ENCODE results near the gene TPCN1. TPM values are rescaled to one million over a fixed set of nuclear protein-coding genes. Genes with fewer than 3 reads are reported as not detected.

Gene TPCN1
- total RNA-seq, 4 donors from 2014 or later: 66.7 to 199 (median 112) TPM

DNA sequence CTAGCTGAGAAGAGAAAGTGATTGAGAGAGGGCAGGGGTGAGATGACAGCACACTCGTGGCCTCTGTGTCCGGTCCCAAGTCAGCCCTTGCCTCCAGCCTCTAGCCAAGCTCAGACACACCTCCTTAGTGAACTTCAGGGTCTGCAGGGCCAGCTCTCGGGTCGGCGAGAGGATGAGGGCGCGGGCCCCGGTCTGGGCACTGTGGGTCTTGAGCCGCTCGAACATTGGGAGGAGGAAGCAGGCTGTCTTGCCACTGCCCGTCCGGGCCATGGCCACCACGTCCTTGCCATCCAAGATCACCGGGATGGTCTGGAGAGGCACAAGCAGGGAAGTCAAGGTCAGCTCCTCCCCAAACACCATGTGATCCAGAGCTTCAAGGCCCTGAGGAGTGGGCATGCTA, 42.2 kb upstream of the TPCN1 start:
- no peak for DNase-seq
- Histone ChIP-seq H3K4me1 (peaks cover 0 to 5% (median 3%) of the 10 kb centered on the region in 4 donors), H3K4me3 (no peak overlapping the region), H3K27me3 (no peaks in the 10 kb centered on the region), H3K36me3 (peaks cover 0 to 72% (median 0%) of the 10 kb centered on the region in 3 donors), H3K9me3 (no peaks in the 10 kb centered on the region), H3K27ac (no peak overlapping the region)
- TF ChIP-seq, protein P1, sequence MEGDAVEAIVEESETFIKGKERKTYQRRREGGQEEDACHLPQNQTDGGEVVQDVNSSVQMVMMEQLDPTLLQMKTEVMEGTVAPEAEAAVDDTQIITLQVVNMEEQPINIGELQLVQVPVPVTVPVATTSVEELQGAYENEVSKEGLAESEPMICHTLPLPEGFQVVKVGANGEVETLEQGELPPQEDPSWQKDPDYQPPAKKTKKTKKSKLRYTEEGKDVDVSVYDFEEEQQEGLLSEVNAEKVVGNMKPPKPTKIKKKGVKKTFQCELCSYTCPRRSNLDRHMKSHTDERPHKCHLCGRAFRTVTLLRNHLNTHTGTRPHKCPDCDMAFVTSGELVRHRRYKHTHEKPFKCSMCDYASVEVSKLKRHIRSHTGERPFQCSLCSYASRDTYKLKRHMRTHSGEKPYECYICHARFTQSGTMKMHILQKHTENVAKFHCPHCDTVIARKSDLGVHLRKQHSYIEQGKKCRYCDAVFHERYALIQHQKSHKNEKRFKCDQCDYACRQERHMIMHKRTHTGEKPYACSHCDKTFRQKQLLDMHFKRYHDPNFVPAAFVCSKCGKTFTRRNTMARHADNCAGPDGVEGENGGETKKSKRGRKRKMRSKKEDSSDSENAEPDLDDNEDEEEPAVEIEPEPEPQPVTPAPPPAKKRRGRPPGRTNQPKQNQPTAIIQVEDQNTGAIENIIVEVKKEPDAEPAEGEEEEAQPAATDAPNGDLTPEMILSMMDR (IDR thresholded peaks at IDR 0.05): no peak
- no peak for TF ChIP-seq POLR2A (IDR thresholded peaks at IDR 0.05)

DNA sequence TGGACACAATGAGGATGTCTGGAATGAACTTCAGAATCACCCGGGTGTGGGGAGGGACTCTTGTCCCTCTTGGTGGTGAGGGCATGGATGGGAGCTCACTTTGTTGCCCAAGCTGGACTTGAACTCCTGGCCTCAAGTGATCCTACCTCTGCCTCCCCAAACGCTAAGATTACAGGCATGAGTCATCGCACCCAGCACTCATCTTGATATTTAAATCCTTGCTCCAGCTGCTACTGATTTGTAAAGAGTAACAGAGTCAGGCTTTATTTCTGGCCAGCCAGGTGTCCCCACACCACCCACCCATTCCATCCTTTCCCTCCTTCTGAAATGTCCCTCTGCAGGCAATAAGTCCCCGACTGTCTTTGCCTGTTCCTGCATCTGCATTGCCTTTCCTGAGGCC, 40.9 kb upstream of the TPCN1 start:
- peaks cover 0 to 59% (median 0%) of the 10 kb centered on the region in 3 donors for H3K36me3 ChIP-seq
- H3K27ac ChIP-seq: no peak overlapping the region
- no peak for TF ChIP-seq POLR2A (IDR thresholded peaks at IDR 0.05)
- TF ChIP-seq, protein P1 (IDR thresholded peaks at IDR 0.05): no peak
- H3K4me1 ChIP-seq: peaks cover 0 to 8% (median 7%) of the 10 kb centered on the region in 4 donors
- no peaks in the 10 kb centered on the region for H3K9me3 ChIP-seq
- H3K27me3 ChIP-seq: no peaks in the 10 kb centered on the region
- DNase-seq: no peak
- H3K4me3 ChIP-seq: no peak overlapping the region

DNA sequence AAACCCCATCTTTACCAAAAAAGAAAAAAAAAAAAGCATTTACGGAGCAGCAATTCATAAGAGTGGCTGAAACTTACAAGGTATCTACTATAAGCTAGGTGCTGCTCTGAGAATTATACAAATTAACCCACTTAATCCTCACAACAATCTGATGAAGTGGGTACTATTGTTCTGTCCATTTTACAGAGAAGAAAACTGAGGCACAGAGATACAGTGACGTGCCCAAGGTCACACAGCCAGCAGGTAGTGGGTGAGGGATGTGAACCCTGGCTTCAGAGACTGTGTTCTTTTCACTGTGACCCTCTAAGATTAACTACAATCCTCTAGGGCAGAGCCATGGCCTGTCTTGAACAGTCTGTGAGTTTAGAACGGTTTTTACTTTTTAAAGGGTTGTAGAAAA, 39.3 kb upstream of the TPCN1 start:
- Histone ChIP-seq H3K27ac (no peak overlapping the region), H3K27me3 (no peaks in the 10 kb centered on the region), H3K36me3 (peaks cover 0 to 42% (median 0%) of the 10 kb centered on the region in 3 donors), H3K4me3 (no peak overlapping the region), H3K4me1 (peaks cover 0 to 17% (median 14%) of the 10 kb centered on the region in 4 donors), H3K9me3 (no peaks in the 10 kb centered on the region)
- TF ChIP-seq, protein P1 (IDR thresholded peaks at IDR 0.05): no peak
- no peak for TF ChIP-seq POLR2A (IDR thresholded peaks at IDR 0.05)
- DNase-seq: no peak

DNA sequence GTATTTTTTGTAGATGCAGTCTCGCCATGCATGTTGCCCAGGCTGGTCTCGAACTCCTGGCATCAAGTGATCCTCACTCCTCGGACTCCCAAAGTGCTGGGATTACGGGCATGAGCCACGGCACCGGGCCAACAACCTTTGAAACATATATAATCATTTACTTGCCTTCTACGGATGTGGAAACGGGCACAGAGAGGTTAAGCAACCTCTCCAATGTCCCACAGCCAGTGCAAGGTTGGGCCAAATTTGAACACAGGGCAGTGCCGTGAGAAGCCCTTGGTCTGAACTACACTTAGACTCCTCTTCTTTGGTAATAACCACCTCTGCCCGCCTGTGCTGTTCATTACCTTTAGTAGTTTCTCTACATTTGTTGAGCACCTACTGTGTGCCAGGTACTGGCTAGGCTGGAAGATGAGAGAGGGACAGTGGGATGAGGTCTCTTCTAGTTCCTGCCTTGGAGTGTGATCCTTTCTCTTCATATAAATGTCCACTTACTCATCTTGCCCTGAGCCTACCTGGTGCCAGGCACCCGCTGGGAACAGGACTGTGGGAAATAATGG, 38.2 kb upstream of the TPCN1 start:
- H3K9me3 ChIP-seq: no peaks in the 10 kb centered on the region
- no peak for DNase-seq
- H3K4me3 ChIP-seq: no peak overlapping the region
- peaks cover 0 to 20% (median 17%) of the 10 kb centered on the region in 4 donors for H3K4me1 ChIP-seq
- no peak overlapping the region for H3K27ac ChIP-seq
- no peaks in the 10 kb centered on the region for H3K27me3 ChIP-seq
- H3K36me3 ChIP-seq: peaks cover 0 to 31% (median 0%) of the 10 kb centered on the region in 3 donors
- TF ChIP-seq POLR2A (IDR thresholded peaks at IDR 0.05): no peak
- TF ChIP-seq, protein P1 (IDR thresholded peaks at IDR 0.05): no peak

DNA sequence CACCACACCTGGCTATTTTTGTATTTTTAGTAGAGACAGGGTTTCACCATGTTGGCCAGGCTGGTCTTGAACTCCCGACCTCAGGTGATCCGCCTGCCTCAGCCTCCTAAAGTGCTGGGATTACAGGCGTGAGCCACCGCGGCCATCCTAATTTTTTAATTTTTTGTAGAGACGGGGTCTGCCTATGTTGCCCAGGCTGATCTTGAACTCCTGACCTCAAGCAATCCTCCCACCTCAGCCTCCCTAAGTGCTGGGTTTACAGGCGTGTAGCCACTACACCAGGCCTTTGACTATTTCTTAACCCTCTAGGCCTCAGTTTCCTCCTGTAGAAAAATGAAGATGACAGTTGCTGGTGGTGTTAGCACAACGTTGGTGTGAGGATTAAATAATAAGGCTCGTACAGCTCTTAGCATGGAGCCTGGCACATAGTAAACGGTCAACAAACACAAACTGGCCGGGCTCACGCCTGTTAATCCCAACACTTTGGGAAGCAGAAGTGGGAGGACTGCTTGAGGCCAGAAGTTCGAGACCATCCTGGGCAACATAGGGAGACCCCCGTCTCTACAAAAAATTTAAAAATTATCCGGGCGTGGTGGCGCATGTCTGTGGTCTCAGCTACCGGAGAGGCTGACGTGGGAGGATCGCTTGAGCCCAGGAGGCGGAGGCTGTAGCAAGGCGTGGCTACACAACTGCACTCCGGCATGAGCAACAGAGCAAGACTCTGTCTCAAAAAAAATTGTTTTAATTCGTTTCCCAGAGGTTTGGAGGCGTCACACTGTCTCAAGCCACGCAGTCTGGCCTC, 37.0 kb upstream of the TPCN1 start:
- peaks cover 0 to 20% (median 17%) of the 10 kb centered on the region in 4 donors for H3K4me1 ChIP-seq

More for the DNA sequence above, 37.0 kb upstream of the TPCN1 start:
- DNase-seq: no peak
- Histone ChIP-seq H3K36me3 (peaks cover 0 to 19% (median 0%) of the 10 kb centered on the region in 3 donors), H3K9me3 (no peaks in the 10 kb centered on the region), H3K4me3 (peak overlapping the region; percentile 67 to 98 (median 91)), H3K27ac (peak overlapping the region; percentile 89 to 99 (median 94)), H3K27me3 (no peaks in the 10 kb centered on the region)
- TF ChIP-seq, protein P1 (IDR thresholded peaks at IDR 0.05): no peak
- no peak for TF ChIP-seq POLR2A (IDR thresholded peaks at IDR 0.05)

Measured in Peyer's patch (tissue), 4 donors.